GM12878 (cell line): Measurements from ENCODE around the gene CHD6. TPM values are rescaled to one million over a fixed set of nuclear protein-coding genes. Genes with fewer than 3 reads are reported as not detected.

Experiments
- ATAC-seq: fragments of 200-7000 bp; cut with Tn5 transposase; 3 replicates; pipeline ENCODE4 v1.9.1; 2020; ENCODE audit warnings: mild to moderate bottlenecking, moderate library complexity
- BruUV-seq: library from RNA; stranded (reverse); fragments of 400-500 nt; replicated peaks from 2 replicates; lab custom pipeline; 2021; lab: Mats Ljungman, UMichigan
- CTCF ChIA-PET: fragments of 300-600 bp; sonication (Branson Sonifier 250); formaldehyde crosslinking; extraction: SDS; loops from one replicate; lab custom pipeline; 2021; ENCODE audit warnings: inconsistent platforms; lab: Yijun Ruan, JAX
- POLR2A ChIA-PET: fragments of 350-600 bp; formaldehyde crosslinking; extraction: SDS; loops from one replicate; lab custom pipeline; 2021; ENCODE audit warnings: inconsistent platforms; lab: Charles Lee
- RAD21 ChIA-PET: fragments of 300-600 bp; sonication (Branson Sonifier 250); formaldehyde crosslinking; loops from one replicate; lab custom pipeline; 2023; ENCODE audit warnings: antibody characterized with exemption; ENCODE audit not compliant: unreplicated experiment; lab: Charles Lee
- SMC1A ChIA-PET: fragments of 300-600 bp; sonication (Branson Sonifier 250); formaldehyde crosslinking; loops from one replicate; lab custom pipeline; 2023; ENCODE audit not compliant: unreplicated experiment, uncharacterized antibody; lab: Charles Lee
- DNase-seq: peaks from one replicate; pipeline ENCODE4 v3.0.0-alpha.2; 2011; ENCODE audit warnings: low read depth, low spot score
- FAIRE-seq: peaks from 3 replicates; lab custom pipeline; 2011; peaks lifted over from hg19 to GRCh38; lab: Jason Lieb, UNC
- H2AFZ ChIP-seq: 2 replicates; pipeline ENCODE4 v1.6.0; 2011; ENCODE audit warnings: low read depth, low read length, control low read depth; ENCODE audit not compliant: control insufficient read depth
- H3K27ac ChIP-seq: 2 replicates; pipeline ENCODE4 v1.5.1; 2011; ENCODE audit warnings: control low read depth; ENCODE audit not compliant: control insufficient read depth, insufficient read depth
- H3K27me3 ChIP-seq, 2 experiments: replicated peaks in 1 of 2; 2 replicates each; pipeline versions ENCODE4 v1.6.0 to v1.6.1; 2011; ENCODE audit warnings: low read length in 1 of 2; ENCODE audit not compliant: control insufficient read depth in 2 of 2, insufficient read depth in 2 of 2
- H3K36me3 ChIP-seq, 2 experiments: 2 replicates each; pipeline ENCODE4 v1.5.1; 2011; ENCODE audit warnings: low read length in 1 of 2; ENCODE audit not compliant: control insufficient read depth in 2 of 2, insufficient read depth in 2 of 2
- H3K4me1 ChIP-seq: 2 replicates; pipeline ENCODE4 v1.6.1; 2011; ENCODE audit warnings: mild to moderate bottlenecking, low read length, moderate library complexity, mixed read lengths; ENCODE audit not compliant: control insufficient read depth, insufficient read depth
- H3K4me2 ChIP-seq: 2 replicates; pipeline ENCODE4 v1.6.0; 2011; ENCODE audit warnings: control low read depth; ENCODE audit not compliant: control insufficient read depth, insufficient read depth
- H3K4me3 ChIP-seq: fragments of 200-600 bp; sonication (generic); 2 replicates; pipeline ENCODE4 v1.5.1; 2016
- H3K79me2 ChIP-seq: 2 replicates; pipeline ENCODE4 v1.6.0; 2011; ENCODE audit warnings: low read length; ENCODE audit not compliant: control insufficient read depth, insufficient read depth
- H3K9ac ChIP-seq: 2 replicates; pipeline ENCODE4 v1.8.0; 2011; ENCODE audit warnings: low read length, control low read depth, mixed read lengths; ENCODE audit not compliant: control insufficient read depth, insufficient read depth
- H3K9me3 ChIP-seq: replicated peaks from 3 replicates; pipeline ENCODE4 v1.5.1; 2011; ENCODE audit warnings: mild to moderate bottlenecking, low read length; ENCODE audit not compliant: control insufficient read depth, insufficient read depth
- H4K20me1 ChIP-seq: 2 replicates; pipeline ENCODE4 v1.6.0; 2011; ENCODE audit not compliant: control insufficient read depth, insufficient read depth
- IKZF1 ChIP-seq: fragments of 450-650 bp; conservative IDR thresholded peaks from 2 replicates; pipeline ENCODE4 v1.6.1; 2017; ENCODE audit warnings: antibody characterized with exemption, mild to moderate bottlenecking
- KDM1A ChIP-seq: fragments of 200-600 bp; sonication (generic); IDR thresholded peaks from 2 replicates; pipeline ENCODE4 v1.6.1; 2016; ENCODE audit warnings: borderline replicate concordance
- RAD21 ChIP-seq: IDR thresholded peaks from 2 replicates; pipeline ENCODE4 v1.6.1; 2011; ENCODE audit warnings: mild to moderate bottlenecking, low read depth, low read length, moderate library complexity; ENCODE audit not compliant: insufficient read depth
- SMAD5 ChIP-seq: IDR thresholded peaks from 2 replicates; pipeline ENCODE4 v1.6.1; 2016; ENCODE audit warnings: antibody characterized with exemption, low read depth
- STAT1 ChIP-seq: fragments of 450-650 bp; conservative IDR thresholded peaks from 2 replicates; pipeline ENCODE4 v1.6.1; 2014; ENCODE audit warnings: antibody characterized with exemption, mild to moderate bottlenecking
- ZBED1 ChIP-seq: IDR thresholded peaks from 2 replicates; pipeline ENCODE4 v1.6.1; 2016; ENCODE audit warnings: borderline replicate concordance
- WGBS: methylation state at CpG from one replicate; pipeline ENCODE4 v1.1.6; 2016; ENCODE audit warnings: low lambda C conversion rate; ENCODE audit not compliant: insufficient replicate concordance, insufficient coverage; ENCODE audit errors: missing lambda C conversion rate; 5-methylcytosine and 5-hydroxymethylcytosine counted together
- in situ Hi-C: fragments of 300-500 bp; cut with MboI; formaldehyde crosslinking; loops from 9 replicates; pipeline ENCODE4 v1.14.3; 2018; ENCODE audit warnings: mixed read lengths
- intact Hi-C: fragments of 100-400 bp; cut with micrococcal nuclease; formaldehyde crosslinking; loops from one replicate; pipeline ENCODE4 v1.14.2; 2022; ENCODE audit not compliant: unreplicated experiment
- polyA plus RNA-seq, 11 experiments: library from polyadenylated mRNA; depleted of rRNA in 4 of 11; unstranded in 6 of 11; stranded (reverse) in 5 of 11; fragments of >200 nt; fragmentation: Nextera tagmentation in 4 of 11; fragmentation: Illumina TruSeq in 1 of 11; extraction: Ambion mirVana in 4 of 11; extraction: Trizol in 1 of 11; gene quantifications; 1 replicate in 1 of 11; 2 replicates in 10 of 11; pipeline versions ENCODE4 v1.2.1 to v1.2.3, GENCODE V29; 2011 to 2016; ENCODE audit warnings: inconsistent platforms in 2 of 11, missing spikeins in 2 of 11, low read depth in 1 of 11
- total RNA-seq, 4 experiments: library from RNA; depleted of rRNA in 3 of 4; stranded (reverse); fragments of >200 nt in 3 of 4; fragmentation: Illumina TruSeq in 1 of 4; extraction: Trizol in 1 of 4; gene quantifications; 2 replicates each; pipeline versions ENCODE4 v1.2.1 to v1.2.3, GENCODE V29; 2013 to 2021

The CHD6 gene
- total and polyA plus RNA-seq, 10 of the 15 experiments (the other 5 are each of a cell fraction or from before 2014, with no cell fraction given) = 4.3 to 25.5 (median 17.1) TPM

GRCh38 chr20:41618807-41619311, 682 bp upstream of the CHD6 start:
- ChIA-PET SMC1A (interaction anchor here (0.7 to 2.7 kb wide), 10 partner anchors 11 to 208 kb away, joined by 3 to 21 read pairs (median 3); no protein-coding TSS in a partner anchor), CTCF (interaction anchor here (1.0 to 1.3 kb wide), 3 partner anchors 10 to 74 kb away, joined by 3 to 5 read pairs (median 4); no protein-coding TSS in a partner anchor), POLR2A (interaction anchor here (0.6 to 1.6 kb wide), 10 partner anchors 10 to 74 kb away, joined by 3 to 7 read pairs (median 4); no protein-coding TSS in a partner anchor), RAD21 (interaction anchor here (0.9 to 3.2 kb wide), 10 partner anchors 11 to 628 kb away, joined by 3 to 33 read pairs (median 4); no protein-coding TSS in a partner anchor)
- Histone ChIP-seq H3K9me3 (no peaks in the 10 kb centered on the region), H3K4me1 (no peaks in the 10 kb centered on the region; the same call in 1 of the 2 replicates), H3K4me2 (peak overlapping the region; percentile 58), H2AFZ (peak overlapping the region; percentile 54), H3K27ac (no peak overlapping the region), H3K4me3 (peak overlapping the region; percentile 61), H3K27me3 (no peaks in the 10 kb centered on the region; a peak in 1 of 4 replicates), H3K36me3 (no peaks in the 10 kb centered on the region), H4K20me1 (no peaks in the 10 kb centered on the region), H3K79me2 (peaks cover 31% of the 10 kb centered on the region), H3K9ac (0 out of 2 replicates have a peak overlapping the region, but pooled peaks have one; percentile 7)
- intact Hi-C loops (loop anchor here (5.0 kb wide), 1 partner anchor 73 kb away; no protein-coding TSS in a partner anchor), in situ Hi-C loops (no loop called here)
- 28% methylated on average over 22 of the region's 30 CpGs for WGBS
- DNase-seq (no peak), FAIRE-seq (no peak), ATAC-seq (no peak)
- no TSS peak for BruUV-seq
- TF ChIP-seq ZBED1 = no peak
- no peak for TF ChIP-seq KDM1A
- no peak for TF ChIP-seq SMAD5
- TF ChIP-seq STAT1 = no peak
- 0 out of 2 replicates have a peak, but pooled peaks have one; percentile 23 for TF ChIP-seq IKZF1
- no peak for TF ChIP-seq RAD21
